SU-DHL-6 (cell line): ENCODE measurements around the gene RNF123.

ENCODE experiments used
- EZH2phosphoT487 ChIP-seq: fragments of 200-600 bp; sonication (generic), shearing (Covaris generic); conservative IDR thresholded peaks from 2 replicates; pipeline ENCODE4 v1.6.1; 2018; ENCODE audit warnings: mild to moderate bottlenecking, antibody characterized with exemption, low read length, moderate library complexity, mixed read lengths
- TF ChIP-seq, protein P1 (sequence below): fragments of 200-600 bp; sonication (generic); IDR thresholded peaks from one replicate; pipeline ENCODE4 v1.5.1; 2017; ENCODE audit warnings: antibody characterized with exemption, mild to moderate bottlenecking, low read length, moderate library complexity; ENCODE audit not compliant: insufficient read depth, poor library complexity, severe bottlenecking

DNA sequence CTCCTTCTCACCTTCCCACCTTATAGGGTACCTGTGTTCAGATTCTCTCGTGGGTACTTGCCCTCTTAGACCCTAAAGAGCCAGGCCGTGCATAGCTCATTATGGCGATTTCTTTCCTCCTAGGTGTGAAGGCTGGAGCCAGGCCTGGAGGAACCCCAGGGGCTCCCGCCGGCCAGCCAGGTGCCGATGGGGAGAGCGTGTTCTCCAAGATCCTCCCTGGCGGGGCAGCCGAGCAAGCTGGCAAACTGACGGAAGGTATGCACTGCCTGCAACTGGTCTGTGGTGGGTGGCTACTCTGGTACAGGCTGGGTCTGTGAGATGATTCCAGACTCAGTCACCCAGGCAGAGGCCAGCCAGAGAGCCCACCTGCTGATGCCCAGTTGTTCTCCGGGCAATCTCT, 25.1 kb upstream of the RNF123 start:
- TF ChIP-seq, protein P1, sequence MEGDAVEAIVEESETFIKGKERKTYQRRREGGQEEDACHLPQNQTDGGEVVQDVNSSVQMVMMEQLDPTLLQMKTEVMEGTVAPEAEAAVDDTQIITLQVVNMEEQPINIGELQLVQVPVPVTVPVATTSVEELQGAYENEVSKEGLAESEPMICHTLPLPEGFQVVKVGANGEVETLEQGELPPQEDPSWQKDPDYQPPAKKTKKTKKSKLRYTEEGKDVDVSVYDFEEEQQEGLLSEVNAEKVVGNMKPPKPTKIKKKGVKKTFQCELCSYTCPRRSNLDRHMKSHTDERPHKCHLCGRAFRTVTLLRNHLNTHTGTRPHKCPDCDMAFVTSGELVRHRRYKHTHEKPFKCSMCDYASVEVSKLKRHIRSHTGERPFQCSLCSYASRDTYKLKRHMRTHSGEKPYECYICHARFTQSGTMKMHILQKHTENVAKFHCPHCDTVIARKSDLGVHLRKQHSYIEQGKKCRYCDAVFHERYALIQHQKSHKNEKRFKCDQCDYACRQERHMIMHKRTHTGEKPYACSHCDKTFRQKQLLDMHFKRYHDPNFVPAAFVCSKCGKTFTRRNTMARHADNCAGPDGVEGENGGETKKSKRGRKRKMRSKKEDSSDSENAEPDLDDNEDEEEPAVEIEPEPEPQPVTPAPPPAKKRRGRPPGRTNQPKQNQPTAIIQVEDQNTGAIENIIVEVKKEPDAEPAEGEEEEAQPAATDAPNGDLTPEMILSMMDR: no peak
- no peak for TF ChIP-seq EZH2phosphoT487
